ENCODE data around the gene VSTM4. TPM values are rescaled to one million over a fixed set of nuclear protein-coding genes. Genes with fewer than 3 reads are reported as not detected.

The VSTM4 gene
- total RNA-seq, 2 donors from 2014 or later, result 6.9 to 36.0 TPM

DNA sequence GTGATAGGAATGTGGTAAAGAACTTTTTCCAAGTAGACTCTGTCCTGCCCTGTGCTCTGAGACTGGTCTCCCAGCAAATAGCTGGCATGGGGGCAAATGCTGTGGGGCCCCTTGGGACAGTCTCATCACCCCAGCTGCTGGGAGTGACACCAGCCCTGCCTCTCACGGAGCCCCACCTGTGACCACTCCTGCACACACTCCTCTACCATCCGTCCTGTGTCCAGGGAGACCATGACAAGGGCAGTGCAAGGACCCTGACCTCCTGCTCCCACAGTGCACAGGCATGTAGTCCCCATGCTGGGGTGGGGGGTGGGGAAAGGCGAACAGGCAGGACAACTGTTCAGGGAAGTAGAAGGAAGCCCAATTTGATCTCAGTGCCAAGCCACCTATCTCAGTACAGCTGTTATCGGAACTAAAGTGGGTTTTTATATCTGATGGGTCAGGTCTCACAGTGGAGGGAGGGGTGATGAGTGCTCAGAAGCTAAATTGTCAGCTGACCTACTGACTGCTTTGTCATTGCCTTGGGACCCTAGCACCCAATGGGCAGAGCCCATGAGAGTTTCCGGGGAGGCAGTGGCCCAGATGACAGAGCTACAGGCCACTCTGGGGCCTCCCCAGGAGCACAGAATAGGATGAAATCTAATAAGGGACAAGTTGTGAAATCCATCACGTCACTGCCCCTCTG, 24.5 kb downstream of the VSTM4 start:
- intact Hi-C loops (cut with DNase I), result no loop called here
- DNase-seq (ENCODE audit: low spot score), result no peak
- no peaks in the 10 kb centered on the region for H3K9me3 ChIP-seq
- 94% methylated on average over 6 of the region's 6 CpGs for WGBS
- no peaks in the 10 kb centered on the region for H3K36me3 ChIP-seq
- TF ChIP-seq POLR2A (IDR thresholded peaks at IDR 0.05), result no peak
- TF ChIP-seq, protein P1, sequence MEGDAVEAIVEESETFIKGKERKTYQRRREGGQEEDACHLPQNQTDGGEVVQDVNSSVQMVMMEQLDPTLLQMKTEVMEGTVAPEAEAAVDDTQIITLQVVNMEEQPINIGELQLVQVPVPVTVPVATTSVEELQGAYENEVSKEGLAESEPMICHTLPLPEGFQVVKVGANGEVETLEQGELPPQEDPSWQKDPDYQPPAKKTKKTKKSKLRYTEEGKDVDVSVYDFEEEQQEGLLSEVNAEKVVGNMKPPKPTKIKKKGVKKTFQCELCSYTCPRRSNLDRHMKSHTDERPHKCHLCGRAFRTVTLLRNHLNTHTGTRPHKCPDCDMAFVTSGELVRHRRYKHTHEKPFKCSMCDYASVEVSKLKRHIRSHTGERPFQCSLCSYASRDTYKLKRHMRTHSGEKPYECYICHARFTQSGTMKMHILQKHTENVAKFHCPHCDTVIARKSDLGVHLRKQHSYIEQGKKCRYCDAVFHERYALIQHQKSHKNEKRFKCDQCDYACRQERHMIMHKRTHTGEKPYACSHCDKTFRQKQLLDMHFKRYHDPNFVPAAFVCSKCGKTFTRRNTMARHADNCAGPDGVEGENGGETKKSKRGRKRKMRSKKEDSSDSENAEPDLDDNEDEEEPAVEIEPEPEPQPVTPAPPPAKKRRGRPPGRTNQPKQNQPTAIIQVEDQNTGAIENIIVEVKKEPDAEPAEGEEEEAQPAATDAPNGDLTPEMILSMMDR (IDR thresholded peaks at IDR 0.05), result no peak
- TF ChIP-seq POLR2AphosphoS5 (IDR thresholded peaks at IDR 0.05), result no peak
- H3K27me3 ChIP-seq (replicated peaks; ENCODE audit: insufficient read depth), result no peaks in the 10 kb centered on the region
- no peak overlapping the region for H3K27ac ChIP-seq
- H3K4me1 ChIP-seq (replicated peaks), result no peaks in the 10 kb centered on the region
- H3K4me3 ChIP-seq, result no peak overlapping the region

DNA sequence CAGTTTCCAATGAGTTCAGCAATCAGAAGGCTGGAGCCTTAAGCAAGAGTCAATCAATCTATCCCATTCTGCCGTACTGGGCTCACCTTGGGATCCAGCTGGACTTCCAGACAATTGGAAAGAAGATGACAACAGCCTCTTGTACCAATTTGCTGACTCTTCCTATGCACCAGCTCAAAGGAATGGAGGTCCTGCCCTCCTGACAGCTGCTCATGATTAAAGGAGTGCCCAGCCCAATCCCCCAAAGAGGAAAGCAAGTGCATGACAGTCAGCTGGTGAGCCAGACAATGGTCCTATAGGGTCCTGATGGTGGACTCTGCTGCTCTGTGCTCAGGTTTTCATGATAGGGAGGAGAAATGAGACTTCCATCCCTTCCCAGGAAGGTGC, 25.1 kb downstream of the VSTM4 start:
- TF ChIP-seq, protein P1 (IDR thresholded peaks at IDR 0.05), result no peak
- no peak for TF ChIP-seq POLR2AphosphoS5 (IDR thresholded peaks at IDR 0.05)
- TF ChIP-seq POLR2A (IDR thresholded peaks at IDR 0.05), result no peak
- no peaks in the 10 kb centered on the region for H3K36me3 ChIP-seq
- no peaks in the 10 kb centered on the region for H3K9me3 ChIP-seq
- H3K27ac ChIP-seq, result peak overlapping the region in 1 of 2 donors; percentile 19
- intact Hi-C loops (cut with DNase I), result no loop called here
- DNase-seq (ENCODE audit: low spot score), result no peak
- H3K4me3 ChIP-seq, result no peak overlapping the region
- no peaks in the 10 kb centered on the region for H3K4me1 ChIP-seq (replicated peaks)
- WGBS, result 83% methylated on average over 1 of the region's 1 CpG
- no peaks in the 10 kb centered on the region for H3K27me3 ChIP-seq (replicated peaks; ENCODE audit: insufficient read depth)

DNA sequence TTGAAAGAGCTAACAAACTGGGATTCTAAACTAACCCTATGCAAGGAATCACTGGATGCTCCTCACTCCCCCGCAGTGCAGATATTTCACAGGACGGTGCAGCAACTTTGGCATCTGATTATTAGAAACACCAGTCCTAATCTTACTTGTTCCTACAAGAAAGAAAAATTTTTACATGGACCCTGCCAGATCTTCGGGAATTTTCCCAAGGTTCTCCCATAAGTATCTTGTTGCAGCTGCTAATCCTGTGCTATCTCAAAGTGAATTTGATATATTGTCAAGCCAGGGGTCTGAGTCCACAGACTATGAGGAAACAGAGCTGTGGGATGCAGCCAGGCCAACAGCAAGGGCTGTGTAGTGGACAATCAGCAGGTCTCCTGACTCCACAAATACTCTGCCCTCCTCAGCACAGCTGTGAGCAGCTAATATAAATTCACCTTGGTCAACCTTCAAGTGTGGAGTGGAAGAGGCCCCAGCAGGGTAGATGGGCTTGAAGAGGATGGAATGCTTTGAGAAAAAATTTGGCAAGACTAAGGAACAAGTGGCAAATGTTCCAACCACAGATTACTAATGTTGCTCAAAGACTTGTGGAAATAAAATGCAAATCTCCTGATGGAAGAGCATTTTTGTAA, 25.6 kb downstream of the VSTM4 start:
- H3K4me1 ChIP-seq (replicated peaks), result no peaks in the 10 kb centered on the region
- H3K4me3 ChIP-seq, result no peak overlapping the region
- no peaks in the 10 kb centered on the region for H3K27me3 ChIP-seq (replicated peaks; ENCODE audit: insufficient read depth)
- no peak for DNase-seq (ENCODE audit: low spot score)
- H3K36me3 ChIP-seq, result no peaks in the 10 kb centered on the region
- no peak overlapping the region for H3K27ac ChIP-seq
- H3K9me3 ChIP-seq, result no peaks in the 10 kb centered on the region
- no peak for TF ChIP-seq POLR2AphosphoS5 (IDR thresholded peaks at IDR 0.05)
- TF ChIP-seq, protein P1 (IDR thresholded peaks at IDR 0.05), result no peak
- TF ChIP-seq POLR2A (IDR thresholded peaks at IDR 0.05), result no peak
- whole genome bisulfite sequencing, result 26% methylated on average over 3 of the region's 3 CpGs
- intact Hi-C loops (cut with DNase I), result no loop called here

DNA sequence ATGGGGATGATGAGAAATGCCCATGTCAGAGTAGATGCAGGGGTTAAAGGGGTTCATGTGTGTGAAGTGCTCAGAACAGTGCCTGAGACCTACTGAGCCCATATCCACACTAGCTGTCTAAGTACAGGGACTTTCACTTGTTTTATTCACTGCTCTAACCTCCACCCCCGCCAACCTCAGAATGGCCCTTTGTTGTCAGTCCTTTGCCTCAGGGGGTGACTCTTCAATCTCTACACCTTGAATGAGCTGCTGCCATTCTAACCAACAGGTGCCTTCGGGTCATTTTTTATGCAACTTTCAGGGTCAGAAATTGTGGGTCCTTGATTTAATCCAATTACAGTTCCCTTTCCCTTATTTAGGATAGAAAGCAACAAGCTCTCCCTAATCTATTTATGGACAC, 26.2 kb downstream of the VSTM4 start:
- WGBS, result 72% methylated on average over 2 of the region's 2 CpGs
- TF ChIP-seq POLR2AphosphoS5 (IDR thresholded peaks at IDR 0.05), result no peak
- TF ChIP-seq, protein P1 (IDR thresholded peaks at IDR 0.05), result no peak
- no peak for TF ChIP-seq POLR2A (IDR thresholded peaks at IDR 0.05)
- no peaks in the 10 kb centered on the region for H3K9me3 ChIP-seq
- DNase-seq (ENCODE audit: low spot score), result no peak
- intact Hi-C loops (cut with DNase I), result no loop called here
- no peaks in the 10 kb centered on the region for H3K4me1 ChIP-seq (replicated peaks)
- no peak overlapping the region for H3K4me3 ChIP-seq
- no peak overlapping the region for H3K27ac ChIP-seq
- H3K27me3 ChIP-seq (replicated peaks; ENCODE audit: insufficient read depth), result no peaks in the 10 kb centered on the region
- H3K36me3 ChIP-seq, result no peaks in the 10 kb centered on the region

DNA sequence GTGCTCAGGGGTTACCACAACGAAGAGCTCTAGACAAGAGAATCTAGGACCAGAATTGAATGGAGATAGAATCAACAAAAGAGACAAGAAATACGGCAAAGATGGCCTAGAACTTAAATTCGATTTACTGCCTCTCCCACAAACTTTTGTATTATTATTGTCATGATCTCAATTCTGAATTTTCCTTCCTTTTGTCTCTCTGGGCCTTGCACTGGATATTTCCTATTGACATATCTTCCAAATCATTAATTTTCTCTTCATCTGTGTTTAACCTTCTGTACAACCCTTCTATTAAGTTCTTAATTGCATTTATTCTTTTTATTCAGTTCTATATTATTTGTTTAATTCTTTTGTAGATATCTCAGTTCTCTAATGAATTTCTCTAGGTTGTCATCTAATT, 28.4 kb downstream of the VSTM4 start:
- TF ChIP-seq POLR2AphosphoS5 (IDR thresholded peaks at IDR 0.05), result no peak
- no peak for TF ChIP-seq POLR2A (IDR thresholded peaks at IDR 0.05)
- TF ChIP-seq, protein P1 (IDR thresholded peaks at IDR 0.05), result no peak
- 93% methylated on average over 3 of the region's 3 CpGs for WGBS
- Histone ChIP-seq H3K4me3 (no peak overlapping the region), H3K9me3 (no peaks in the 10 kb centered on the region), H3K27ac (no peak overlapping the region), H3K27me3 (replicated peaks; ENCODE audit: insufficient read depth) (no peaks in the 10 kb centered on the region), H3K4me1 (replicated peaks) (no peaks in the 10 kb centered on the region), H3K36me3 (no peaks in the 10 kb centered on the region)
- intact Hi-C loops (cut with DNase I), result no loop called here
- DNase-seq (ENCODE audit: low spot score), result no peak
